ENCODE data around the gene NT5M. TPM values are rescaled to one million over a fixed set of nuclear protein-coding genes. Genes with fewer than 3 reads are reported as not detected.
"Not testable (repeated sequence)": the region's sequence is repeated elsewhere in the genome, so short reads cannot be mapped to it uniquely, and the experiment has no call there.

The NT5M gene
- total RNA-seq, 1 experiment from 2014 or later, result 6.6 TPM

- no peak overlapping the region for H3K4me3 Mint-ChIP-seq
- no peak overlapping the region for H3T11ph ChIP-seq (ENCODE audit: low read length)
- no peak overlapping the region for H4K8ac ChIP-seq (replicated peaks; ENCODE audit: insufficient read length, low read depth, low read length)
- H2BK120ac ChIP-seq (ENCODE audit: low read depth, low read length, poor library complexity, severe bottlenecking), result no peak overlapping the region
- no peaks in the 10 kb centered on the region for H4K20me1 ChIP-seq (ENCODE audit: control insufficient read depth, insufficient read depth, insufficient read length)
- H3K9me3 ChIP-seq (ENCODE audit: control insufficient read depth, low read depth, low read length), result no peaks in the 10 kb centered on the region
- no peak overlapping the region for H3K9ac ChIP-seq (ENCODE audit: extremely low read depth, insufficient read length, low read length)
- H3K23me2 ChIP-seq (ENCODE audit: insufficient read length, low read depth, low read length, poor library complexity, severe bottlenecking), result no peaks in the 10 kb centered on the region
- H3K79me2 ChIP-seq (ENCODE audit: insufficient read depth, low read length), result no peaks in the 10 kb centered on the region
- no peak overlapping the region for H3K23ac ChIP-seq (ENCODE audit: insufficient read length, low read depth, low read length)
- H3K79me1 ChIP-seq (ENCODE audit: insufficient read depth, low read depth, low read length, poor library complexity, severe bottlenecking), result no peaks in the 10 kb centered on the region
- H3K4me1 ChIP-seq (ENCODE audit: insufficient read depth, low read length), result no peaks in the 10 kb centered on the region
- H3K56ac ChIP-seq (ENCODE audit: insufficient read length, low read depth, low read length), result no peak overlapping the region
- no peak overlapping the region for H2BK12ac ChIP-seq (ENCODE audit: insufficient read length, low read depth, low read length)
- no peak for TF ChIP-seq CTCF (conservative IDR thresholded peaks at IDR 0.05)
- H3K4ac ChIP-seq (ENCODE audit: low read depth, low read length), result no peak overlapping the region
- no peak overlapping the region for H3K27ac ChIP-seq (ENCODE audit: insufficient read length, low read depth, low read length)
- no peak overlapping the region for H3K14ac ChIP-seq (ENCODE audit: insufficient read depth, low read length)
- no peak overlapping the region for H2BK5ac ChIP-seq (ENCODE audit: insufficient read length, low read length)
- H4K91ac ChIP-seq (ENCODE audit: insufficient read length, low read depth, low read length), result no peak overlapping the region
- no peak overlapping the region for H3K18ac ChIP-seq (ENCODE audit: insufficient read length, low read depth, low read length)
- H3K27me3 ChIP-seq (ENCODE audit: insufficient read depth, low read length), result no peaks in the 10 kb centered on the region
- H2AK5ac ChIP-seq (ENCODE audit: insufficient read length, low read length), result no peak overlapping the region
- peaks cover 5% of the 10 kb centered on the region for H3K27me3 Mint-ChIP-seq (ENCODE audit: low read depth)
- no CpG with 5 or more reads among the region's 6 CpGs for WGBS (ENCODE audit: extremely low coverage, insufficient read length, low lambda C conversion rate)
- H3K4me2 ChIP-seq (ENCODE audit: insufficient read depth, insufficient read length, low read length), result no peak overlapping the region
- H2BK15ac ChIP-seq (ENCODE audit: low read depth, low read length), result no peak overlapping the region
- no peak overlapping the region for H4K5ac ChIP-seq (ENCODE audit: insufficient read length, low read depth, low read length)
- H3K36me3 Mint-ChIP-seq (ENCODE audit: insufficient read depth in 1 of 3, low read depth in 3 of 3), result no peaks in the 10 kb centered on the region; a peak in 1 of 7 replicates
- peaks cover 6 to 16% of the 10 kb centered on the region in 2 experiments for H3K4me1 Mint-ChIP-seq
- H2AFZ ChIP-seq (ENCODE audit: low read length), result no peak overlapping the region
- no peak for DNase-seq
- no peak overlapping the region for H3K27ac Mint-ChIP-seq
- no peaks in the 10 kb centered on the region for H3K9me3 Mint-ChIP-seq
- no peak overlapping the region for H2BK20ac ChIP-seq (ENCODE audit: low read depth, low read length, poor library complexity, severe bottlenecking)
Observed at GRCh38 chr17:17382971-17383370, 79.8 kb downstream of the NT5M start.

GRCh38 chr17:17383431-17384290 lies 80.5 kb downstream of the NT5M start:
- not testable (repeated sequence) for H4K91ac ChIP-seq (ENCODE audit: insufficient read length, low read depth, low read length); H3T11ph ChIP-seq (ENCODE audit: low read length); H3K79me2 ChIP-seq (ENCODE audit: insufficient read depth, low read length); DNase-seq; H3K23ac ChIP-seq (ENCODE audit: insufficient read length, low read depth, low read length); H4K5ac ChIP-seq (ENCODE audit: insufficient read length, low read depth, low read length); H3K9me3 ChIP-seq (ENCODE audit: control insufficient read depth, low read depth, low read length); H3K4me1 ChIP-seq (ENCODE audit: insufficient read depth, low read length); H3K9me3 Mint-ChIP-seq; H2BK15ac ChIP-seq (ENCODE audit: low read depth, low read length); H3K27ac ChIP-seq (ENCODE audit: insufficient read length, low read depth, low read length); H2BK120ac ChIP-seq (ENCODE audit: low read depth, low read length, poor library complexity, severe bottlenecking); H3K18ac ChIP-seq (ENCODE audit: insufficient read length, low read depth, low read length); H2BK12ac ChIP-seq (ENCODE audit: insufficient read length, low read depth, low read length); H3K27me3 Mint-ChIP-seq (ENCODE audit: low read depth); H3K4me2 ChIP-seq (ENCODE audit: insufficient read depth, insufficient read length, low read length); H3K36me3 Mint-ChIP-seq (ENCODE audit: insufficient read depth in 1 of 3, low read depth in 3 of 3); H3K4ac ChIP-seq (ENCODE audit: low read depth, low read length); H3K4me3 Mint-ChIP-seq; H4K8ac ChIP-seq (replicated peaks; ENCODE audit: insufficient read length, low read depth, low read length); H3K79me1 ChIP-seq (ENCODE audit: insufficient read depth, low read depth, low read length, poor library complexity, severe bottlenecking); H2AK5ac ChIP-seq (ENCODE audit: insufficient read length, low read length); H2BK5ac ChIP-seq (ENCODE audit: insufficient read length, low read length); H2AFZ ChIP-seq (ENCODE audit: low read length); H4K20me1 ChIP-seq (ENCODE audit: control insufficient read depth, insufficient read depth, insufficient read length); H3K23me2 ChIP-seq (ENCODE audit: insufficient read length, low read depth, low read length, poor library complexity, severe bottlenecking); H3K14ac ChIP-seq (ENCODE audit: insufficient read depth, low read length); H3K9ac ChIP-seq (ENCODE audit: extremely low read depth, insufficient read length, low read length); H3K56ac ChIP-seq (ENCODE audit: insufficient read length, low read depth, low read length); H3K27me3 ChIP-seq (ENCODE audit: insufficient read depth, low read length); H2BK20ac ChIP-seq (ENCODE audit: low read depth, low read length, poor library complexity, severe bottlenecking)
- H3K27ac Mint-ChIP-seq, result peak overlapping the region in 1 of 3 experiments; percentile 63; a peak in 1 of 7 replicates
- WGBS (ENCODE audit: extremely low coverage, insufficient read length, low lambda C conversion rate), result no CpG with 5 or more reads among the region's 61 CpGs
- peaks cover 6 to 16% of the 10 kb centered on the region in 2 experiments for H3K4me1 Mint-ChIP-seq

Data from H9 (cell line).